ENCODE measurements around the gene LRRN2. TPM values are rescaled to one million over a fixed set of nuclear protein-coding genes. Genes with fewer than 3 reads are reported as not detected.

Gene LRRN2
- total and polyA plus RNA-seq, 9 of the 15 experiments (the other 6 are each of a cell fraction or from before 2014, with no cell fraction given) = 0.05 TPM; not detected in 8

GRCh38 chr1:204650911-204651570, 34.5 kb downstream of the LRRN2 start:
- Histone ChIP-seq H3K79me2 (ENCODE audit: control insufficient read depth, insufficient read depth, low read length) (no peaks in the 10 kb centered on the region), H4K20me1 (replicated peaks; ENCODE audit: control insufficient read depth, insufficient read depth, low read length) (0 out of 2 replicates have a peak, but pooled peaks cover 2% of the 10 kb centered on the region), H3K36me3 (ENCODE audit: control insufficient read depth, insufficient read depth, low read length) (no peaks in the 10 kb centered on the region), H3K4me3 (no peak overlapping the region), H3K27ac (ENCODE audit: extremely low read depth, low read depth, low read length) (no peak overlapping the region), H3K9ac (ENCODE audit: insufficient read depth in 1 of 2, low read depth in 2 of 2, low read length in 2 of 2) (no peak overlapping the region), H2AFZ (ENCODE audit: low read depth, low read length) (no peak overlapping the region), H3K27me3 (ENCODE audit: control insufficient read depth in 2 of 2, insufficient read depth in 2 of 2, low read length in 2 of 2) (peaks cover 7 to 45% of the 10 kb centered on the region in 2 experiments; a peak in 4 of 5 replicates), H3K9me3 (replicated peaks; ENCODE audit: control insufficient read depth, insufficient read depth, low read depth, low read length) (no peaks in the 10 kb centered on the region), H3K9me1 (ENCODE audit: control insufficient read depth, insufficient read depth, low read length) (peaks cover 5% of the 10 kb centered on the region), H3K4me1 (replicated peaks in 1 of 2; ENCODE audit: control insufficient read depth in 2 of 2, insufficient read depth in 2 of 2, low read length in 2 of 2) (peaks cover 3 to 5% of the 10 kb centered on the region in 2 experiments; a peak in 3 of 5 replicates), H3K4me2 (ENCODE audit: insufficient read depth, low read length) (no peak overlapping the region)
- CTCF ChIA-PET (ENCODE audit: low intra/inter-chr PET ratio) = interaction anchor here (0.7 kb wide), 1 partner anchor 20 kb away, joined by 3 read pairs; no protein-coding TSS in a partner anchor
- intact Hi-C loops (cut with micrococcal nuclease) (no loop called here), in situ Hi-C loops (cut with MboI) (no loop called here)
- POLR2A ChIA-PET = interaction anchor here (0.6 to 1.2 kb wide), 9 partner anchors 8 to 918 kb away, joined by 3 to 5 read pairs (median 3); no protein-coding TSS in a partner anchor
- no TSS peak for BruUV-seq (replicated peaks)
- 5% methylated on average over 7 of the region's 7 CpGs for WGBS (ENCODE audit: insufficient coverage, low coverage, missing lambda C conversion rate)
- DNase-seq (ENCODE audit: extremely low read depth in 1 of 4, low spot score in 3 of 4) (no peak), FAIRE-seq (peak; percentile 56), ATAC-seq (no peak)
- TF ChIP-seq JUND (IDR thresholded peaks at IDR 0.05; ENCODE audit: borderline replicate concordance, low read depth, low read length) = peak; percentile 69
- no peak; the same call in 2 of the 3 replicates for TF ChIP-seq JUND (tag; IDR thresholded peaks at IDR 0.05; ENCODE audit: borderline replicate concordance, low read depth, low read length)
- TF ChIP-seq, protein P1, sequence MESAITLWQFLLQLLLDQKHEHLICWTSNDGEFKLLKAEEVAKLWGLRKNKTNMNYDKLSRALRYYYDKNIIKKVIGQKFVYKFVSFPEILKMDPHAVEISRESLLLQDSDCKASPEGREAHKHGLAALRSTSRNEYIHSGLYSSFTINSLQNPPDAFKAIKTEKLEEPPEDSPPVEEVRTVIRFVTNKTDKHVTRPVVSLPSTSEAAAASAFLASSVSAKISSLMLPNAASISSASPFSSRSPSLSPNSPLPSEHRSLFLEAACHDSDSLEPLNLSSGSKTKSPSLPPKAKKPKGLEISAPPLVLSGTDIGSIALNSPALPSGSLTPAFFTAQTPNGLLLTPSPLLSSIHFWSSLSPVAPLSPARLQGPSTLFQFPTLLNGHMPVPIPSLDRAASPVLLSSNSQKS (CRISPR knock-in tag; IDR thresholded peaks at IDR 0.05) = no peak
- TF ChIP-seq ELF2 (CRISPR knock-in tag; IDR thresholded peaks at IDR 0.05) = no peak
- TF ChIP-seq ATF4 (CRISPR knock-in tag; IDR thresholded peaks at IDR 0.05) = no peak
- TF ChIP-seq, protein P2, sequence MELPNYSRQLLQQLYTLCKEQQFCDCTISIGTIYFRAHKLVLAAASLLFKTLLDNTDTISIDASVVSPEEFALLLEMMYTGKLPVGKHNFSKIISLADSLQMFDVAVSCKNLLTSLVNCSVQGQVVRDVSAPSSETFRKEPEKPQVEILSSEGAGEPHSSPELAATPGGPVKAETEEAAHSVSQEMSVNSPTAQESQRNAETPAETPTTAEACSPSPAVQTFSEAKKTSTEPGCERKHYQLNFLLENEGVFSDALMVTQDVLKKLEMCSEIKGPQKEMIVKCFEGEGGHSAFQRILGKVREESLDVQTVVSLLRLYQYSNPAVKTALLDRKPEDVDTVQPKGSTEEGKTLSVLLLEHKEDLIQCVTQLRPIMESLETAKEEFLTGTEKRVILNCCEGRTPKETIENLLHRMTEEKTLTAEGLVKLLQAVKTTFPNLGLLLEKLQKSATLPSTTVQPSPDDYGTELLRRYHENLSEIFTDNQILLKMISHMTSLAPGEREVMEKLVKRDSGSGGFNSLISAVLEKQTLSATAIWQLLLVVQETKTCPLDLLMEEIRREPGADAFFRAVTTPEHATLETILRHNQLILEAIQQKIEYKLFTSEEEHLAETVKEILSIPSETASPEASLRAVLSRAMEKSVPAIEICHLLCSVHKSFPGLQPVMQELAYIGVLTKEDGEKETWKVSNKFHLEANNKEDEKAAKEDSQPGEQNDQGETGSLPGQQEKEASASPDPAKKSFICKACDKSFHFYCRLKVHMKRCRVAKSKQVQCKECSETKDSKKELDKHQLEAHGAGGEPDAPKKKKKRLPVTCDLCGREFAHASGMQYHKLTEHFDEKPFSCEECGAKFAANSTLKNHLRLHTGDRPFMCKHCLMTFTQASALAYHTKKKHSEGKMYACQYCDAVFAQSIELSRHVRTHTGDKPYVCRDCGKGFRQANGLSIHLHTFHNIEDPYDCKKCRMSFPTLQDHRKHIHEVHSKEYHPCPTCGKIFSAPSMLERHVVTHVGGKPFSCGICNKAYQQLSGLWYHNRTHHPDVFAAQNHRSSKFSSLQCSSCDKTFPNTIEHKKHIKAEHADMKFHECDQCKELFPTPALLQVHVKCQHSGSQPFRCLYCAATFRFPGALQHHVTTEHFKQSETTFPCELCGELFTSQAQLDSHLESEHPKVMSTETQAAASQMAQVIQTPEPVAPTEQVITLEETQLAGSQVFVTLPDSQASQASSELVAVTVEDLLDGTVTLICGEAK (IDR thresholded peaks at IDR 0.05) = no peak
- TF ChIP-seq, protein P2 (CRISPR knock-in tag; IDR thresholded peaks at IDR 0.05) = no peak
- TF ChIP-seq BHLHE40 (IDR thresholded peaks at IDR 0.05; ENCODE audit: low read length) = peak; percentile 70
- no peak for TF ChIP-seq KLF6 (CRISPR knock-in tag; IDR thresholded peaks at IDR 0.05; ENCODE audit: borderline replicate concordance)
- TF ChIP-seq FOSL1 (tag; conservative IDR thresholded peaks at IDR 0.05) = peak; percentile 72

All from K562 (cell line).